HG02884 (cell line): ENCODE measurements around the gene IFT20.
A peak's percentile ranks its signal among the peaks of the same experiment; 100 is the strongest.

Source experiments
- ATAC-seq: cut with Tn5 transposase; IDR thresholded peaks from one replicate; pipeline ENCODE4 v1.9.1; 2021; ENCODE audit warnings: mild to moderate bottlenecking, moderate library complexity; ENCODE audit not compliant: unreplicated experiment

Gene IFT20, protein sequence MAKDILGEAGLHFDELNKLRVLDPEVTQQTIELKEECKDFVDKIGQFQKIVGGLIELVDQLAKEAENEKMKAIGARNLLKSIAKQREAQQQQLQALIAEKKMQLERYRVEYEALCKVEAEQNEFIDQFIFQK

GRCh38 chr17:28335201-28335958, at the start of gene IFT20, which contains the start of gene TNFAIP1:
IFT20 (minus strand) TSS chr17:28335472; CDS start chr17:28331985, 3,487 bp downstream.
TNFAIP1 (plus strand) TSS chr17:28335761; CDS start chr17:28339522, 3,761 bp downstream.
- peak; percentile 96 for ATAC-seq

DNA sequence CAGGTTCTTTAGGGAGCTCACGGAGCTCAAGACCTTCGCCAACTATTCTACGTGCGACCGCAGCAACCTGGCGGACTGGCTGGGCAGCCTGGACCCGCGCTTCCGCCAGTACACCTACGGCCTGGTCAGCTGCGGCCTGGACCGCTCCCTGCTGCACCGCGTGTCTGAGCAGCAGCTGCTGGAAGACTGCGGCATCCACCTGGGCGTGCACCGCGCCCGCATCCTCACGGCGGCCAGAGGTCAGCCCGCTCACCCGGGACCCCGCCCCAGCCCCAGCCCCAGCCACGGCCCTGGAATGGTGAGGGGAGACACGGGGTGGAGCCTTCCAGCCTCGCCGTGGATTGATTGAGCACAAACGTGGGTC, 49.7 kb upstream of the IFT20 start:
- ATAC-seq: no peak

DNA sequence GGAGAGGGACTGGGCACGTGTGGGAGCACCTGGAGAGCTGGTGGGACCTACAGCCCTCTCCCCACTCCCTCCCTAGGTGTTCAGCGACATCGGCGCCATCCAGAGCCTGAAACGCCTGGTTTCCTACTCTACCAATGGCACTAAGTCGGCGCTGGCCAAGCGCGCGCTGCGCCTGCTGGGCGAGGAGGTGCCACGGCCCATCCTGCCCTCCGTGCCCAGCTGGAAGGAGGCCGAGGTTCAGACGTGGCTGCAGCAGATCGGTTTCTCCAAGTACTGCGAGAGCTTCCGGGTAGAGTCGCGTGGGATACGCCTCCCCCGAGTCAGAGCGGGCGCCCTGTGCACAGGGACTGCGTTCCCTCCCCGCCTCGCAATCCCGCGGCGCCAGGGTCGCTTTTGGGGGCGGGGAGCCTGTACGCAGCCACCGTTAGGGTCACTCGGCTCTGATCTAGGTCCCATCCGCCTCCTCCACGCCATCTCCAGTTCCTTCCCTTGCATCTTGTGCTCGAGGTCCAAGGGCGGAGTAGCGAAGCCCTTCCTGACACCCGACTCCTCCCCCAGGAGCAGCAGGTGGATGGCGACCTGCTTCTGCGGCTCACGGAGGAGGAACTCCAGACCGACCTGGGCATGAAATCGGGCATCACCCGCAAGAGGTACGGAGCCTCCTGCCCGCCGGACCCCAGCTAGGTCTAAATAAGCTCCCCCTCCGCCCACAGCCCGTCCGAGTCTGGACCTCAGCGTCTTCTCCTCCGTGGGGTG, 49.2 kb upstream of the IFT20 start:
- ATAC-seq: no peak

- no peak for ATAC-seq
Observed at GRCh38 chr17:28381141-28381825, 46.0 kb upstream of the IFT20 start.

DNA sequence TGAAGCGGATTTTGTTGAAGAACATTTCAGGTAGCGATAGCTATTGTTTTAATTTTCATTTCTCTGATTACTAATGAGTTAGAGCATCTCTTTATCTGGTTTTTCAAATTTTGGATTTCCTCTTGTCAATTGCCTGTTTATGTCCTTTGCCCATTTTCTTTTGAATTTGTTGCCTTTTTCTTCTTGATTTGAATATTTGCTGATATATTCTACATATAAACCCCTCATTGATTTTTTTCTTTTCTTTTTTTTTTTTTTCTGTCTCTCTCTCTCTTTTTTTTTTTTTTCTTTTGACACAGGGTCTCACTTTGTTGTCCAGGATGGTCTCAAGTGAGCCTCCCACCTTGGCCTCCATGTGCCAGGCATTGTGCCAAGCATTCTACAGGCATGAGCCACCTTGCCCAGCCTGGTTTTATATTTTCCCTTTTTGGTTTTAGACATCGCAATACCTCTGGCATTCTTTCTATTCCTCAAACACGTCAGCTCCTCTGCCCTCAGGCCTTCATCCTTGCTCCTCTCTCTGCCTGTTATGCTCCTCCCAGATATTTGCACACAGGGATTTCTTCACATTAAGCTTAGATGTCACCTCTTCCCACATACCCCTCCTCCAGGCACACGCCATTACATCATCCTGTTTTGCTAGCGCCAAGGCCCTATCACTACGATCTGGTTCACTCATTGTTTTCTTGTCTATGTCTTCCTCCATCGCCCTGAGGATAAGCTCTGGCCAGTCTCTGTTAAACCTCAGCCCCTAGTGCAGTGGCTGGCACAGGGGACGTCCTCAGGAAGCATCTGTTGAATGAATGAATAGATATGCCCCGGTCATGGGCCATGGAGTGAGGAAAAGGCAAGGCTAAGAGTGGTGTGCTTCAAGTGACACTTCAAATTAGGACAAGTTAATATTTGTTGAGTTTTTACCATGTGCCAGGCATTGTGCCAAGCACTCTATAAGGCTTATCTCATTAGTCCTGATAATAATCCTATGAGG, 44.8 kb upstream of the IFT20 start:
- no peak for ATAC-seq

DNA sequence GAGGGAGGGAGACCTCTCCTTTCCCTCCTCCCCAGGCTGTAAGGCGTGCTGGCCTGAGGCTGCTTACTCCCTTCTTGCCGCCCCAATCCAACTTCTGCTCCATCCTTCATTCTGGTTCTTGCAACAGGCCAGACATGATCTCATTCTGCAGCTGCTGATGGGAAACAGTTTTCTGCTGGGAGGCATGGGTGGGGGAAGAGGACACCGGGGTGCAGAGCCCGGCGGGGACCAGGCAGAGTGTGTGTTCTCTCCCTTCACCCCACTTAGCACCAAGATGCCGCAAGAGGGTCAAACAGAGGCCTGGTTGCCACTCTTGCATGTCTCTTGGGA, 37.6 kb upstream of the IFT20 start:
- no peak for ATAC-seq

- no peak for ATAC-seq
Observed at GRCh38 chr17:28372203-28372944, 37.1 kb upstream of the IFT20 start.

- peak; percentile 74 for ATAC-seq
Observed at GRCh38 chr17:28371245-28372202, 36.3 kb upstream of the IFT20 start, which contains the start of gene SARM1. SARM1 (plus strand) TSS chr17:28371694; CDS start chr17:28372033, 339 bp downstream.

GRCh38 chr17:28370744-28371103, 35.5 kb upstream of the IFT20 start:
- ATAC-seq: no peak

DNA sequence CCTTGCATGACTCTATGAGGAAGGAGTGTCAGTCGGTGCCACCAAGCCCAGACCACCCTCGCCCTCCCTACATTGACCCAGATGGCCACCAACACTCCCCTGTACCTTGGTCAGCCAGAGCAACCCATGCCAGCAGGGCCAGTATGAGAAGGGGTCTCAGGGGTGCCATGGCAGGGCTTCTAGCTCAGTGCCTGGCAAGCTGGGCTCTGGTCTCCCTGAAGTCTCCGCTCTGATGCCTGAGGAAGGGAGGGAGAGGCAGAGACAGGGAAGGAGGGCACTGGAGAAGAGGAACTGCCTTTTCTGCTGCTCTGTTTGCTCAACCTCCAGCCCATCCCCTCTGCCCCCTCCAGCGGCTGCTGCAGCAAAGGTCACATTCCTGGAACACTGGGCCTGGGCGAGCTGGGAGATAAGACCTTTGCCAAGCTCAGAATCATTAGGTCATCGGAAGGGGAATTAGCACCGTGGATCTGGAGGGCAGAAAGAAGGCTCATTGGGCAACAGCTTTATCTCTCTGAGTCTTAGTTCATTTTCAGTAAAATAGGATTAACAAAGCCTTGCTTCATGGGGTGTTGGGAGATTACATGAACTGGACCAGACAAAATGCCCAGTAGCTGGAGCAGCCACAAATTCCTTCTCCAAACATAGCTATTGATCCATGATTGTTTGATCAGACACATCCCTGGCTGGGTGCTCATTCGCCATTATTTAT, 34.9 kb upstream of the IFT20 start, which contains the start of gene VTN:
Gene VTN, minus strand, starts transcription at position 273 of the 709 bp plus-strand sequence. Its CDS starts 104 bp downstream, at position 169.
- no peak for ATAC-seq

DNA sequence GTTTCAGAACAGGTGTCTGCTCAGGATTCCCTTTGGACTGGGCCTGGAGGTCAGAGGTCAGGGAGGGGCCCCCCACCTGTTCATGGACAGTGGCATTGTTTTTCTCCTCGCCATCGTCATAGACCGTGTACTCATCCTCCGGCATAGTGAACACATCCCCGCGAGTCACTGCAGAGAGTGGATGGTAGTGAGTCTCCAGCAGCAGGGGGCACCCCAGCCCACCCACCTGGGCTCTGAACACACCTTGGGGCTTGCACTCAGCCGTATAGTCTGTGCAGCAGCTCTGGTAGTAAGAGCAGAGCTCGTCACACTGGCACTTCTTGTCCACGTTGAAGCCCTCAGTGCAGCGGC, 34.4 kb upstream of the IFT20 start:
- no peak for ATAC-seq

DNA sequence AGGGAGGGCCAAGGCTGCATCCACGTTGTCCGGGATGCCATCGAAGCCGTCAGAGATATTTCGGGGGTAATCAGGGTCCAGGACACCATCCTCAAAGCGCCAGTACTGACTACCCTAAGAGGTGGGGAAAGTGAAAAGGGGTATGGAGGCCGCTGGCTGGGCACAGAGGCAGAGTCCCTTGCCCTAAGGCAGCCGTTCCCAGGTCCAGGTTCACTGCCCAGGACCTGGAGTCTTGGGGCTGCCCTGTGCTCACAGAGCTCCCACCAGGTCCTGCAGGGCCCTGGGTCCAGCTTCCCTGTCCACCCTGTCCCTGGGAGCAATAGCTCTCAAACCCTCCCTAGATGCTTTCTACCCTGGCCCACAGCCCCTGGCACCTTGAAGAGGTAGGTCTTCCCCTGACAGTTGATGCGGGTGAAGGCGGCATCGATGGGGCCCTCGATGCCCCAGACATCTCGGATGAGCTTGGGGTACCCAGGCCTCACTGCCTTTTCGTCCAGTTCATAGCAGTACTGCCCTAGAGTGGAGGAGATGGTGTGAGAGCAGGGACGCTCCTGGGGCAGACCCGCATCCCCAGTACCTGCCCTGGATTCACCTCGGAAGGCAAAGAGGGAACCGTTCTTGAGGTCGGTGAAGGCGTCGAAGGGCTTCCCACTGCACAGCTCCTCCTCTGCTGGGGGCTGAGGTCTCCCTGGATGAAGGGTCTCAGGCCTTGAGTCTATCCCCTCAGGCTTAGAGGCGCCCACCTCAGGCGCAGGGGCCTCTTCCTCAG, 33.8 kb upstream of the IFT20 start:
- no peak for ATAC-seq

DNA sequence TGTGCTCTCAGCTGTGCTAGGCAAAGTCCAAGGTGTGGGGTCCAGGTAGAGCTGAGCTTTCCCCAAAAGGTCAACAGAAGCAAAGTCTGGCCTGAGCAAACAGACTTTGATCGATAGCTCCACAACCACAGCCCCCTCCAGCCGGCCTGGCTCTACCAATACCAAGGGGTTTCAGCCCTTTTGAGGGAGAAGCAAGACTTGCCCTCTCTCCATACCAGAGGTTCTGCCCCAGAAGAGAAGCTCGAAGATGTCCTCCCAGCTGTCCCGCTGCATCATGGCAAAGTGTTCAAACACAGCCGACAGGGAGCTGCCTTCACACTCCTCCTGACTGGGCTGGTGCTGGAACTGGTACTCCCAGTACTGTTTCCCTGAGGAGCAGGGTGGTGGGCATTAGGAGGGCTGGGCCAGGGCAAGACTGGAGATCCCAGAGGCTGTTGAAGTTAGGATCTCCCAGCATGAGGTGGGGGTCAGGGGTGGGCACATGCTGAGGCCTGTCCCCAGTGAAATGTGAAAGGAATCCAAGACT, 33.1 kb upstream of the IFT20 start:
- no peak for ATAC-seq

DNA sequence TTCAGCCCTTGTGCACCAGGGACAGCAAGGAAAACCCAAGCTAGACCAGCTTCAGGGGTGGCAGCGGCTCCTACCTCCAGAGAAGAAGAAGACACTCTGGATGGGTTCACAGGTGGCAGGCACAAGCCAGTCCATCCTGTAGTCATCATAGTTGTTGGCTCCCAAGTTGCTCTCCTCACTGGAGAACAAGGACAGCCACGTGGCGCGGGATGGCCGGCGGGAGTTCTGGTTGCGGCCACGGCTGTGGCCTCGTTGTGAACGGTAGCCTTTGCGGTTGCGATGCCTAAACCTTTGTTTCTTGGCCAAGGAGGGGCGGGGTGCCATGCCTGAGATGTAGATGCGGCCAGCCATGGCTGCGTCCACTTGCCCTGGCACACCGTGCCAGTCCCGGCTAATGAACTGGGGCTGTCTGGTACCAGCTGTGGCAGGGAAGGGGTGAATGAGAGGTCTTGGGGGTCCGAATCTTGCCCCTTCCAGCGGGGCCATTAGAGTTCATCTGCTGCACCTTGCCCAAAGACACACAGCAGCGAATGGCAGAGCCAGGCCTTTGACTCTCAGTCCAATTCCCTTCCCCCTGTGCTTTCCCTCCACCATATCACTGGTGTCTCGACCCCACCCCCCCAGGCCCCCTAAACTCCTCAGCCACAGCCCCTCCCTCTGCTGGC, 32.5 kb upstream of the IFT20 start:
- no peak for ATAC-seq

DNA sequence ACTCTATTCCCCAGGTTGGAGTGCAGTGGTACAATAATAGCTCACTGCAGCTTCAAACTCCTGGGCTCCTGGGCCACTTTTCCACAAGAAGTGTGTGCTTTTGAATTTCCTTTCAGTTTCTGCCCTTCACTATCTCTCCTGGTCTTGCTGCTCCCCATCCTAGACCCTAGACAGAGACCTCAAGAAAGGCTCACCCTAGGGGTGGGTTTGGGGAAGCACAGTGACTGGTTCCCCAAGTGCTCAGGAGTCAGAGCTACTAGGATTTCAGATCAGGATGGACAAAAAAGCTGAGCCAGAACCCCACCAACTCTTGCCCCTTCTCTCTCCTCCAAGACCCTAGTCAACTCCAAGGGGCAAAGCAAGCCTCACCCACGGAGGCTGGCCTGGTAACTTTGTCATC, 31.3 kb upstream of the IFT20 start:
- ATAC-seq: no peak

- no peak for ATAC-seq
Observed at GRCh38 chr17:28365487-28365886, 30.2 kb upstream of the IFT20 start.
